NCI-H1105 treated with DMSO at 0.1 percent for 48 hours (cell line): ENCODE measurements around the gene GPR137C.

Source experiments
- DNase-seq: peaks from one replicate; lab custom pipeline; 2025; lab: John Stamatoyannopoulos, UW

Gene GPR137C

DNA sequence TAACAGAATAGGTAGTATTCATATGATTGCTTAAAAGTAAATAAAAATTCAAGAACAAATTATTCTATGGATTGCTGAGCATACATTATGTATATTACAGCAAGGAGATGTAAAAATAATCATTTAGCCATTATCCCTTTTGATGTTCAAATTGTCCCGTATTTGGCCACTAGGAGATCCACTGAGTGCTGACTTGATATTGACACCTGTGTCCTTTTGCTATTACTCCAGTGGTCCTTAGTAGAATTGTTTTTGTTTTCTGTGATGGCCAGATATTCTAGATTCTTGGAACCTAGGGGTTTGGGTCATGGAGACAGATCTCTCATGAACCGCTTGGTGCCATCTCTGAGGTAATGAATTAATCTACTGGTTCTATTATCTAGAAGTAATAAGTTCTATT is 126.0 kb downstream of the GPR137C start:
- no peak for DNase-seq

DNA sequence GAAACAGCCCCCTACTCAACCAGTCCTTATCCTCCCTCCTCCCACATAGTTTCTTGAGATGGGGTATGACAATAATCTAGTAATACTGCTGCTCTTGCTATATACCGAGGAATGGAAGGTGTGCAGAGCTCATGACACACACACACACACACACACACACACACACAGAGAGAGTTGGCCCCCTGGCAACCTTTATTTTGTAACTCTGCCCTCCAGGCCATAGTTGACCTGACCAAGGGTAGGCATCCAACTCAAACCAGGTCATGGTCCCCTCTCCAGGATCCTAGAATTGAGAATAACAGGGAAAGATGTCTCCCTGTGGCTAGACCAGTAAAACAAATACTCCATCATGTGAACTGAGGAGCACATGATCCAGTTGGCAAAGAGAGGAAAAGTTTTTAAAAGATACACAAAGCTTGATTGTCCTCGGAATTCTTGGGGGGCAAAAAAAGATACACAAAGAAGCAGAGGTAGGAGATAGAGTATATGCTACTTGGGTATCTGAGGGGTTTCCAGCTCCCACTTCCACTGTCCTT is 131.4 kb downstream of the GPR137C start:
- DNase-seq = no peak

DNA sequence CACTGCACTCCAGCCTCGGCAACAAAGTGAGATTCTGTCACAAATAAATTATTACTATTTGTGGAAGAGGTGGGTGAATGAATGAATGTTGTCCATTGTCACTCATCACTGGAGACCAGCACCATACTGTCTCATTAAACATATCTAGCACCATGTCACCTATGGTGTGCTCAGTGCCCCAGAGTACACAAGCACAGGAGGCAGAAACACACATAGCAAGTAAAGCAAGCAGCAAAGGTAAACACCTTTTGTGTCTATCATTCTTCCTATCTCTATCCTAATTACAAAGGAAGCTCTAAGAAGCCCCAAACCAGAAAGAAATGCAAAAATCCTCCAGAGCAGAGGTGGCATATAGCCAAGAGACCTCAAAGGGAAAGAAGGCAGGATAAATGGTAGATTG is 133.5 kb downstream of the GPR137C start:
- DNase-seq = no peak
